ENCODE results near the gene RNF223.
"Not testable (repeated sequence)": the region's sequence is repeated elsewhere in the genome, so short reads cannot be mapped to it uniquely, and the experiment has no call there.

The RNF223 gene

DNA sequence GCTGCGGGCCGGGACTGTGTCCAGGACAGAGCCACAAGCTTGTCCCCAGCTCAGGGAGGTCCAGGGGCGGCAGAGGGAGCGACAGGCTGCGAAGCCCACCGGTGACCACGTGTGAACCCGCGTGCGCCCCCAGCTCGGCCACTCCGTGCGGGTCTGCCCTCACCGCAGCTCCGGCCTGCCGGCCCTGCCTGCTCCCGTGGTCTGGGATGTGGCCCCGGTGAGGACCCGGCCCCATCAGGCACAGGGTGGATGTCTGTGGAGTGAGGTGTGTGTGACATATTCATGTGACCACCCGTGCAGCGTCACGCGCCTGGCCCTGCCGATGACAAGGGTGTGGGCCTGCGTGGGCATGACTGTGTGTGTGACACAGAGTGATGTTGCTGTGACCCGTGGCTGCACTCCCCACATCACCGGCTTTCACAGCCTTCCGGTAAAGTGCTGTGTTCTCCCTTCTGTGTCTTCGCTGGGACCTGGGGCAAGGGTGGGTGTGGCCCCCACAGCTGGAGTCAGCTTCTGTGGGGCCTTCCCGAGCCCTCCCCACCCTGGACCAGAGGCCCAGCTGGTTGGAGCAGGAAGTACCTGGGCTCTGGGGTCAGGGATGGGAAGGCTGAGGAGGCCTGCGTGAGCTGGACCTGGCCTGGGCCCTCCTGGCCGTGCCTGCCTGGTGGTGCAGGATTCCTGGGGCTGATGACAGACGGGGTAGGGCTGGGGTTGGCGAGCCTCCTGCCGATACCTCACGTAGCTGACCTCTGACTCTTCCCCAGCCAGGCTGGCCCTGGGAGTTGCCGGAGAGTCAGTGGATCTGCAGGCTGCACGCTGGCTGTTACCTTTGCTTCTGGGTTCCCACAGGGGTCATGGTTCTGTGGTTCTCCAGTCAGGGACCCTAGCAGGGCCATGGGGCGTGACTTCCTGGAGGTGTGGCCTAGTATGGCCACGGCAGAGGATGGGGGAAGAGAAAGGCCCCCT is 4.1 kb downstream of the RNF223 start:
- DNase-seq, result no peak

DNA sequence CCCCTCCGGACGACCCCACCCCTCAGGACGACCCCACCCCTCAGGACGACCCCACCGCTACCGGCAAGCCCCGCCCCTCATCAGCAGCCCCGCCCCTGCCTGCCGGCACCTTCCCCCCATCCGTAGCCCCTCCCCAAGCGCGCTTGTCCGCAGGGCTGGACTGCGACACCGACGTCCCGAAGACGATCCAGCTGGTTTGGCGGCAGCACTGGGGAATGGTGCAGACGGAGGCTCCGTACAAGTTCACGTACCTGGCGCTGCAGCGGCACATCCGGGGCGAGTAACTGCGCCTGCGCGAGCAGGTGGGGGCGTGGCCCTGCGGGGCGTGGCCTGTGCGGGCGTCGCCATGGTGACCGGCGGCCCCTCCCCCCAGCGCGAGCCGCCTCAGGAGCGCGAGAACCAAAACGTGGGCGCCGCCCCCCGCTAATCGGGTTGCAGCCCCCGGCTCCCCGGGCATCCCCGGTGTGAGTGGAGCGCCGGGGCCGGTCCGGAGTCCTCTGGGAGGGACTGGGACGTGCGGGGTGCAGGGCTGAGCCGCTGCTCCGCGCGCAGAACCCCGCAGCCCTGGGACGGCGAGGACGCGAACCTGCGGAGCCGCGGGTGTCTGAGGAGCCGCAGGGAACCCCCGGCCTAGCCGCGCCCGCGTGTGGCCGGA is 4.9 kb downstream of the RNF223 start:
- no peak for DNase-seq

DNA sequence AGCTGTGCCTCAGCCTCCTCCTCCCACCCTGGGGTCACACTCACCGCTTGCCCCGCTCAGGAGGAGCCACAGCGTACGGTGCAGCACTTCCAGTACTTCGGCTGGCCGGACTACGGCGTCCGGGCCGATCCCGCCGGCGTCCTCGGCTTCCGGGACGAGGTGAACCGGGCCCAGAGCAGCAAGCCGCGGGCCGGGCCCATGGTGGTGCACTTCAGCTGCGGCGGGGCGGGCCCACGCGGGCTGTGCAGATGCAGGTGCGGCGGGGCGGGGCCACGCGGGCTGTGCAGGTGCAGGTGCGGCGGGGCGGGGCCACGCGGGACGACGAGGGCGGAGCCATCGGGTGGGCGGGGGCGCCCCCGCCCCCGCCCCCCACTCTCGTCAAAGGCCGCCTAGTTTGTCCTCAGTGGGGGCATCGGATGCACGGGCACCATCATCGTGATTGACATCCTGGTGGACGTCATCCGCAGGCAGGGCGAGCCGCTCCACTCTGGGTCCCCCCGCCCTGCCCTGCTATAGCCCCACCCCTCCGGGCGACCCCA is 5.5 kb downstream of the RNF223 start:
- no peak for DNase-seq

DNA sequence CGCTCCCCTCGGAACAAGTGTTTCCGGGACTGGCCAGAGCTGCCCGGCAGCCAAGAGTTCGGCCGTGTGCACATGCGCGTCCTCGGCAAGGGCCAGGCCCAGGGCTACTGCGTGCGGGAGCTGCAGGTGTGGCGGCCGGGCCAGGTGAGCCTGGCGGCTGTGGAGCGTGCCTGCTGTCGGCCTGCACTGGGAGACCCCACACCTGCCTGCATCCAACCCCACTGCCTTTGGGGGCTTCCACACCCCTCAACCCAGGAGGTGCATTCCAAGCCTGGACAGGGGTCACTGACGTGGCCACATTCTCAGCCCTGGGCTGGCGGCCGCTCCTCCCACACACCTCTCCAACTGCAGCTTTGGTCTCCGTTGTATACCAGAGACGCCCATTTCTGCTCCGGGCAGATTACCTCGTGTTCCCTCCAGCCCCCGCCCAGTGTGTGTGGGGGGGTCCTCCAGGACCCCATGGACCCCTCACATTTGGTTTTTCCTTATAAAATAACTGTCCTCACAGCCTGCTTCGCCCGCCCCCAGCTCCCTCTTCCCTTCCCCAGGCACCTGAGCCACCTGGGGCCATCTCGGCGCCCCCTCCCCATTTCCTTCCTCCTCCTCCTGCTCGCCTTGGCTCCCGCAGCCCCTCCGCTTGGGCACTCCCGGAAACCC is 6.1 kb downstream of the RNF223 start:
- no peak for DNase-seq

DNA sequence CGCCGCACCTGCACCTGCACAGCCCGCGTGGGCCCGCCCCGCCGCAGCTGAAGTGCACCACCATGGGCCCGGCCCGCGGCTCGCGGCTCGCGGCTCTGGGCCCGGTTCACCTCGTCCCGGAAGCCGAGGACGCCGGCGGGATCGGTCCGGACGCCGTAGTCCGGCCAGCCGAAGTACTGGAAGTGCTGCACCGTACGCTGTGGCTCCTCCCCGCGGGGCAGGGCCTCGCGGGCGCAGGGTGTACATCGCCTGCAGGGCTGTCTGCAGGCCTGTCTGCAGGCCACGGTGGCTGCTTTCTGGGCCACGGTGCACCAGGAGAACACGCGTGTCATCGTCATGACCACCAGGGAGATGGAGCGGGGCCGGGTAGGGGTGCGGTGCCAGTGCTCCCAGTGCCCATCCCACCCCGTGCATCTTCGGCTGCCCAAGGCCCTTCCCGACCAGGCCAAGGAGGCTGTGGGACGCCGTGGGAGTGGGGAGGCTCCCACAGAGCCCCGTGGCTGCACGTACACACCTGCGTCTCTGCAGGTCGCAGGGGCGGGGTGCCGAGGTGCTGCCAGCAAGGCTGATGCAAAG is 6.7 kb downstream of the RNF223 start:
- no peak for DNase-seq

DNA sequence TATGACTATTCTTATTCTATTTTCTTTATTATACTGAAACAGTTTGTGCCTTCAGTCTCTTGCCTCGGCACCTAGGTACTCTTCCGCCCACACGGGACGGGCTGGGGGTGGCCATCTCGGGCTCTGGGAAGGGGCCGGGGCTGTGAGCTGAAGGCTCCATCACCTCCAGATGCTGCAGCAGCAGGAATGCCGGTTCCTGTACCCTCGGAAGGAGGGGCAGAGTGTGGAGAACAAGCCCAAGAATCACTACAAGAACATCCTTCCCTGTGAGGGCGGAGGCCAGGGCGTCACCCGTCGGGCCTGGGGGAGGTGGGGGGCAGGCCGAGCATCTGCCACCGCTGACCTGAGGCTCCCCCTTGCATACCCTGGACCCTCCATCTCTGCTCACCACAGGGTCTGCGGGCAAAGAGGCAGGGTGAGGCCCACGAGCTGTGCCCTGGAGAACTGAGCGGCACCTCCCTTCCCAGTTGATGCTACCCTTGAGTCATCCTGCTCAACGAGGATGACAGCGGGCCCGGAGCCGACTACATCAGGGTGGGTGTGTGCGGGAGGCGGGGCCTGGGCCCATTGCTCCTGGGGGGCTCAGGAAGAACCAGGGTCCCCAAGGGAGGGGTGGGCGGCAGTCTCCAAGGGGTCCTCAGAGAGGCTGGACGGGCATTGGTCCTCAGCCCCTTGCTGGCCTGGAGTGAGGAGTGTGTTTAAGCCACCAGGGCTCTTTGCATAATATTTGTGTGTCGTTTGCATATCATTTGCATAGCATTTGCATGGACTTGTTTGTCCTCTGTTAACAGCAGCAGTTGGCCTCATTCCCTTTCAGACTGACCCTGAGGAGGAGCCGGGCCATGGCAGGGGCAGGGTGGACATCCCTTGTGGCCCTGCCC is 7.5 kb downstream of the RNF223 start:
- DNase-seq, result no peak

DNA sequence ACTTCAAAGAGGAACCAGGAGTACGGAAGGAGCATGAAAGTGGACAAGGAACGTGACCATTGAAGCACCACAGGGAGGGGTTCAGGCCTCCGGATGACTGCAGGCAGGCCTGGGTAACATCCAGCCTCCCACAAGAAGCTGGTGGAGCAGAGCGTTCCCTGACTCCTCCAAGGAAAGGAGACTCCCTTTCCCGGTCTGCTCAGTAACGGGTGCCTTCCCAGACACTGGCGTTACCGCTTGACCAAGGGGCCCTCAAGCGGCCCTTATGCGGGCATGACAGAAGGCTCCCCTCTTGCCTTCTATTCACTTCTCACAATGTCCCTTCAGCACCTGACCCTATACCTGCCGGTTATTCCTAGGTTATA is 8.2 kb downstream of the RNF223 start:
- DNase-seq, result not testable (repeated sequence)

DNA sequence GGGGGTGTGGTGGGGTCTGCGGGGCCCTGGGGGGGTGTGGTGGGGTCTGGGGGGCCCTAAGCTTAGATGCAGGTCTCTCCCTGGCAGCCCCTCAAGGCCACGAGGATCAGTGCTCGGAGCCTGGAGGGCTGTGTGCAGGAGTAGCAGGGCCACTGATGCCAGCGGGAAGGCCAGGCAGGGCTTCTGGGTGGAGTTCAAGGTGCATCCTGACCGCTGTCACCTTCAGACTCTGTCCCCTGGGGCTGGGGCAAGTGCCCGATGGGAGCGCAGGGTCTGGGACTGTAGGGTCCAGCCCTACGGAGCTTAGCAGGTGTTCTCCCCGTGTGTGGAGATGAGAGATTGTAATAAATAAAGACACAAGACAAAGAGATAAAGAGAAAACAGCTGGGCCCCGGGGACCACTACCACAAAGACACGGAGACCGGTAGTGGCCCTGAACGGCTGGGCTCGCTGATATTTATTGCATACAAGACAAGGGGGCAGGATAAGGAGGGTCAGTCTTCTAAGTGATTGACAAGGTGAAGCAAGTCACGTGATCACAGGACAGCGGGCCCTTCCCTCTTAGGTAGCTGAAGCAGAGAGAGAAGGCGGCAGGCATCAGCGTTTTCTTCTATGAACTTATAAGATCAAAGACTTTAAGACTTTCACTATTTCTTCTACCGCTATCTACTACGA is 8.7 kb downstream of the RNF223 start:
- no peak for DNase-seq

DNA sequence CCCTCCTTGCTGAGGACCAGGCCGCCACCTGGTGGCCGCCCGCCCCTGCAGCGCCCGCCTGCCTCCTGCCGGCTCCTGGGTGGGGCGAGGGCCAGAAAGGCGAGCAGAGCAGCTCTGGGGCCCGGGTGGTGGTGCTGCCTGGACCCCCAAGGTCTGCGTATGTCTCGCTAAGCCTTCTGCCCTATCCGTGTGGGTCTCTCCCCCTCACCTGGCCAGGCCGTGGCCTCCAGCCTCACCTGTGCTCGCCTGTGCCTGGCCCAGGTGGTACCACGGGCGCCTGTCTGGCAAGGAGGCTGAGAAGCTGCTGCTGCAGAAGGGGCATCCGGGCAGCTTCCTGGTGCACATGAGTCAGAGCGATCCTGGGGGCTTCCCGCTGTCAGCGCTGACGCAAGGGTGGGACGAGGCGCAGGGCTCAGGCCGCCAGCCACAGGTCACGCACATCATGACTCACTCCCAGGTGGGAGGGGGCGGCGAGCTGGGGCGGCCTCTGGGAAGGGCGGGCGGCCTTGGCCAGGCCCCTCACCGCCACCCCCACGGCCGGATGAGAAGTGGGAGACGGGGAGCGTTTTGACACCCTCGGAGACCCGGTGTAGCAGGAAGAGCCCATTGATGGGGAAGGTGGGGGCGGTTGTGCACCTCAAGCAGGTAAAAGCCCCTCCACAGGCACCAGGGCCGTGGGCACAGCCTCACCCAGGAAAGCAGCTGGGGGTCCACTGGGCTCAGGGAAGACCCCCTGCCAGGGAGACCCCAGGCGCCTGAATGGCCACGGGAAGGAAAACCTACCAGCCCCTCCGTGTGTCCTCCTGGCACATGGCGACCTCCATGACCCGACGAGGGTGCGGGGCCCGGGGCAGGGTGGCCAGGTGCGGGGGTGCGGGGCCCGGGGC is 9.9 kb downstream of the RNF223 start:
- DNase-seq, result no peak

DNA sequence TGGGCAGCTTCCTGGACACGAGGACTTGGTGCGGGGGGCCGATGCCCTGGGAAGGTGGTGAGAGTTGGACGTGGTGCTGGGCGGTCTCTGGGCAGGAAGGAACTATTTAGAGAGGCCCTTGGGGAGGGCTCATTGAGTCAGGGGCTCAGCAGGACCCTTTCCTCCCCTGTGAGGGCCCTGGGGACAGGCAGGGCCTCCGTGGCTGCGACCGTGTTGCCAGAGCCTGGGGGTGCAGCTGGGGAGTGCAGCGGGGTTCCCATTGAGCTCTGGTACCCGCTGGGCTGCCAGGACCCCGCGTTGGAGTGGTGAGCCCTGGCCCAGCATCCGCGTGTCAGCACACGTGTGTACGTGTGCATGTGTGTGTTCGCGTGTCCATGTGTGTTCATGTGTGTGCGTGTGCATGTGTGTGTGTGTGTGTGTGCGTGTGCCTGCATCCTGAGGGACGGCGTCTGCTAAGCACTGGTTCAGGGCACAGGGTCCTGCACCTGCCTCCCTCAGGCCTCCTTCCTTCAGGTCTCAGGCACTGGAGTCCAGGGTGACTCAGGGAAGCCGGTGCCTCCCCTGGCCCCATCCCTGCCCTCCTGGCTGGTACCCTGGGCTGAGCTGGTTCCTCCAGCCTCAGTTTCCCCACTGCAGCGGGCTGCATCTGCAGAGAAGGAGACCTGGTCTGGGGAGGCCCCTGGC is 10.7 kb downstream of the RNF223 start:
- no peak for DNase-seq

DNA sequence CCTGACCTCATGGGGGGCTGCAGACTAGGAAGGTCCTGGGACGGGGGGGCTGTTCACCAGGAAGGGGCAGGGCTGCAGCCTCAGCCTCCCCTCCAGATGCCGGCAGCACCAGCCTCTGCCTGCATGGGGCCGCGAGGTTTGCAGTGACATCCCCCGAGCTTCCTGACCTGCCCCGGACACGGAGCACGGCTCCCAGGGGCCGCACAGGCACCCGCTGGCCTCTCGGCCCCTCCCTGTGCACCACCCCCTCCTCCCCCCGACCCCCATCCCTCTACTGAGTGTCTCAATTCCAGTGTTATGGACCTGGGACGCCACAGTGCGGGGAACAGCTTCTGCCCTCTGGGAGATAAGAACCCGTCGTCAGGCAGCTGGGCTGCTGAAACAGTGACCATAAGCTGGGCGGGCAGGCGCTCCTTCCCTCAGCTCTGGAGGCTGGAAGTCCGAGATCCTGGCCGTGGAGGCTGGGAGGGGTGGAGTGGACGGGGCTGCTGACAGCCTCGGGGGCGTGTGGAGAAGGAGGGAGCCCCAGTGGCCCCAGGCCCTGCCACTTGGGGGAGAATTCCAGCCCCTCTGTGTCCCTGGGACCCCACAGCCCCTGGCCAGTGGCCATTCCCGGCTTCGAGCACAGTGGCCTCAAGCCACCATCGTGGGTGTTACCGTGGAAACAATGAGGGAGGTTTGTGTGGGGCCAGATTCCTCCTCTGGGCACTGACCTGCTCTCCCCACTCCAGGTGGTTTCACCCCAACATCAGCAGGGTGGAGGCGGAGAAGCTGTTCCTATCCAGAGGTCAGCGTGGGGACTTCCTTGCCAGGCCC is 11.6 kb downstream of the RNF223 start:
- DNase-seq, result no peak

DNA sequence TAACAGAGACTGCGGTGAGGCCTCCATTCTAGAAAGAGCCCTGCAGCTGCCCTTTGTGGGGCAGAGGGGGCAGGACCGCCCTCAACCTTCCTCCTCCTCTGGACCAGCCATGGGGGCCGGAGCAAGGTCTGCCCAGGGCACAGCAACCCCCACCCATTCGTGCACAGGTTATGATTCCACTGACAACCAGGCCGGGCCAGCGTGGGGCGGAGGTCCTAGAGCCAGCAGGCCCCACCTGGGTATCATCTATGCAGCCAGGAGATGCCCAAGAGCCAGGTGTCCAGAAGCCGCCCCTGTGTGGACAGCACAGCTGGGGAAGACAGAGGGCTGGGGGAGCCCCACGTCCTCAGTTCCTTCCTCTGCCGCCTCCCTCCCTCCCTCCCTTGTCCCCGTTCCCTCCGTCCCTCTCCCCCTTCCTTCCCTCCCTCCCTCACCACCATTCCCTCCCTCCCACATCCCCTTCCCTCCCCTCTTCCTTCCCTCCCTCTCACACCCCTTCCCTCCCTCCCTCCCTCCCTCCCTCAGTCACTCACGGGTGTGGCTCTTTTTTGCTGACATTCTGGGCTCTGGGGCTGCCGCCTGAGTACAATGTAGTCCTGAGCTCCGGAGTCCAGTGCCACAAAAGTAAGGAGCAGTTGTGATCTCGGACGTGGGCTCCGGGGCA is 12.3 kb downstream of the RNF223 start:
- DNase-seq, result no peak

DNA sequence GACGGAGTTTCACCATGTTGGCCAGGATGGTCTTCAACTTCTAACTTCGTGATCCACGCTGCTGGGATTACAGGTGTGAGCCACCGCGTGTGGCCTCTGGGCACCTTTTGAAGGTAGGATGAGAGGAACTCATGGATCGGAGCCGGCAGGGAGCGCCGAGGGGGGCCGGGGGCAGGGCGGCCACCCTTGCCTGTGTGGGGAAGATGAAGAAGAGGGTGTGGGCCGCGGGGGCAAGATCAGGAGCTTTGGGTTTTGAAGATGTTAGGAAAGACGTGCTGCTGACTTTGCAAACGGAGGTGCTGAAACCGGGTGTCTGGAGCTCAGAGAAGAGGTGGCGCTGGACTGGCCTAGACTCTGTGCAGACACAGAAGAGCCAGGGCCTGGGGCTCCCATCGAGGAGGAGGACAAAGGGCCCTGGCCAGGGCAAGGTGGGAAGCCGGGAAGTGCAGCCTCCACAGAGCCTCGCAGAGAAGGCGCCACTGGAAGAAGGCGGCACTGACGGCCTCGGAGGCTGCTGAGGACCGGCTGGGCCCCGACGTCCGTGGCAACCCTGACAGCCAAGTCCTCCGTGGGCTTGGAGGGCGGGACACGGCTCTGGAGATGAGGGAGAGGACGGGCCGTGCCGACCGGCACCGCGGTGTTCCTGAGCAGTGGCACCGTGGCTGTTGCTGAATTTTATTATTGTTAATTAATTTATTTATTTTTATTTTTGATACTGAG is 13.7 kb downstream of the RNF223 start:
- no peak for DNase-seq

DNA sequence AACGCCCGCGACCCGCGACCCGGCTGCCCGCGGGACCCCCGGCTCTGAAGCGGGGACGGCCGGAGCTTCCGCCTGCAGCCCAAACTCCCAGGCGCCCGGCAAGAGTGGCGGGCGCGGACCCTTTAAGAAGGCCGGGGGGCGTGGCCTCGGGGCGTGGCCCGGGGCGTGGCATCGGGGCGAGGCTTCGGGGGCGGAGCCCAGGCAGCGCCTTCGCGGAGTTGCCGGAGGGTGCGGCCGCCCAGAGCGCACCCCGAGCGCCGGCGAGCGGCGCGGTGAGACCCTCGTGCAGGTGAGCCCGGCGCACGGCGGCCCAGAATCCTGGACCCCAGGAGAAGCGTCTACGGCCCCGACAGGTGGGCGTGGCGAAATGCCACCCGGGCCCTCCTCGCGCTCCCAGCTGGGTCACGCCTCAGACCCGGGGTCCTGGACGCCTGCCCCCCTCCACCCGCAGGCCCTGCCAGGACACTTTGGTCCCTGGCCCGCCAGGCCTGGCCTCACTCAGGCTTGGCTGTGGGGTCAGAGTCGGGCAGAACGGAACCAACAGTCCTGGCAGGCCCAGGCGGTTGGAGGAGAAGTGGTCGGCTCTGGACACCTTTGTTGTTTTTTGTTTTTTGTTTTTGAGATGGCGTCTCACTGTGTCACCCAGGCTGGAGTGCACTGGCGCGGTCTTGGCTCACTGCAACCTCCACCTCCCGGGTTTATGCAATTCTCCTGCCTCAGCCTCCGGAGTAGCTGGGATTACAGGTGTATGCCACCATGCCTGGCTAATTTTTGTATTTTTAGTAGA is 14.4 kb downstream of the RNF223 start:
- peak; percentile 30 for DNase-seq

DNA sequence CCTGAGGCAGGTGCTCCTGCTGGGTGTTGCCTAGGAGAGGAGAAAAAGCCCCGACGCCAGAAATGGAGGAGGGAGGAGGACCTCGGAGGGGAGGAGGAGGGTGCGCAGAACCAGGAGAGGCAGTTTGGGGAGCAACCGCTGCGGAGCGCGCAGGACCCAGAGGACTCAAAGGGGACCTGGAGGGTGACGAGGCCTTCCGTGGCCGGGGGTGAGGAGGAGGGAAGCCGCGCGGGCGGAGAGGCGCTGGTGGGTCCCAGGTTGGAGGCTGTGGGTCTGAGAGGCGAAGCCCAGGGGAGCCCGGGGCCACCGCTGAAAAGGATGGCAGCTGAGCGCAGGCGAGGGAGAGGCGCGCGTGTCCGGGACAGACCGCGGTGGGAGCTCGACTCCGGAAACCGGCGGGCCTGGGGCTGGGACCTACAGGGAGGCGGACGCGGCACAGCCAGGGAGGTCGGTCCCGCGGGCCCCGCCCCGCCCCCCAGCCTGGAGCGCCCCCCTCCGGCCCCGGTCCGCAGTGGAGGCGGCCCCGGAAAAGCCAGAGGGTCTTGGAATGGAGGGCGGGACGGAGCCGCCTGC is 15.1 kb downstream of the RNF223 start:
- DNase-seq, result no peak

All from GF-D8 (cell line).